Neuronal stem cell (in vitro differentiated cells): ENCODE results near the gene CFAP61.
A peak's percentile ranks its signal among the peaks of the same experiment; 100 is the strongest.

ENCODE experiments used
- DNase-seq: peaks from one replicate; pipeline ENCODE4 v3.0.0-alpha.2; 2013; ENCODE audit warnings: low spot score
- H2AFZ ChIP-seq: one replicate; pipeline ENCODE4 v1.6.1; 2013; ENCODE audit warnings: mild to moderate bottlenecking, low read length, inconsistent platforms
- H2AK5ac ChIP-seq: 2 replicates; pipeline ENCODE4 v1.6.1; 2013; ENCODE audit warnings: low read depth, mild to moderate bottlenecking, inconsistent platforms, low read length, moderate library complexity, mixed read lengths
- H2BK120ac ChIP-seq: 2 replicates; pipeline ENCODE4 v1.6.1; 2013; ENCODE audit warnings: low read depth, mild to moderate bottlenecking, inconsistent platforms, low read length, moderate library complexity, mixed read lengths
- H2BK12ac ChIP-seq: one replicate; pipeline ENCODE4 v1.6.1; 2013; ENCODE audit warnings: low read length, inconsistent platforms
- H2BK15ac ChIP-seq: 2 replicates; pipeline ENCODE4 v1.6.1; 2013; ENCODE audit warnings: mild to moderate bottlenecking, low read length, inconsistent platforms, mixed read lengths
- H2BK5ac ChIP-seq: one replicate; pipeline ENCODE4 v1.6.1; 2013; ENCODE audit warnings: inconsistent platforms, mild to moderate bottlenecking, low read length, moderate library complexity
- H3K14ac ChIP-seq: one replicate; pipeline ENCODE4 v1.6.1; 2013; ENCODE audit warnings: low read length, inconsistent platforms
- H3K18ac ChIP-seq: 2 replicates; pipeline ENCODE4 v1.6.1; 2013; ENCODE audit warnings: low read length, inconsistent platforms
- H3K23ac ChIP-seq: 2 replicates; pipeline ENCODE4 v1.6.1; 2013; ENCODE audit warnings: low read depth, mild to moderate bottlenecking, mixed read lengths, low read length, inconsistent platforms; ENCODE audit not compliant: poor library complexity
- H3K27ac ChIP-seq: replicated peaks from 3 replicates; pipeline ENCODE4 v1.5.1; 2013; ENCODE audit warnings: low read length, inconsistent platforms
- H3K27me3 ChIP-seq, 3 experiments: 2 replicates each; pipeline ENCODE4 v1.6.1; 2013; ENCODE audit warnings: low read length in 3 of 3, mild to moderate bottlenecking in 2 of 3, inconsistent platforms in 1 of 3, low read depth in 1 of 3, mixed read lengths in 1 of 3, moderate library complexity in 1 of 3; ENCODE audit not compliant: control insufficient read depth in 3 of 3, insufficient read depth in 3 of 3
- H3K36me3 ChIP-seq, 2 donors: replicated peaks in 1 of 2; 2 replicates each; pipeline ENCODE4 v1.6.1; 2013; ENCODE audit warnings: low read length in 2 of 2; ENCODE audit not compliant: control insufficient read depth in 2 of 2, insufficient read depth in 2 of 2
- H3K4ac ChIP-seq: 2 replicates; pipeline ENCODE4 v1.6.1; 2013; ENCODE audit warnings: inconsistent platforms, mild to moderate bottlenecking, low read length, moderate library complexity
- H3K4me1 ChIP-seq, 2 donors: 1 replicate in 1 of 2; 2 replicates in 1 of 2; pipeline ENCODE4 v1.6.1; 2013; ENCODE audit warnings: low read length in 2 of 2, low read depth in 1 of 2; ENCODE audit not compliant: control insufficient read depth in 2 of 2, insufficient read depth in 1 of 2
- H3K4me2 ChIP-seq: one replicate; pipeline ENCODE4 v1.6.1; 2013; ENCODE audit warnings: mild to moderate bottlenecking, low read length, inconsistent platforms; ENCODE audit not compliant: insufficient read depth, poor library complexity, severe bottlenecking
- H3K4me3 ChIP-seq, 2 donors: 2 replicates each; pipeline ENCODE4 v1.5.1; 2013; ENCODE audit warnings: low read length in 2 of 2, mild to moderate bottlenecking in 2 of 2, inconsistent platforms in 1 of 2, moderate library complexity in 1 of 2
- H3K79me1 ChIP-seq: one replicate; pipeline ENCODE4 v1.6.1; 2013; ENCODE audit warnings: low read depth, mild to moderate bottlenecking, inconsistent platforms, low read length, moderate library complexity
- H3K9ac ChIP-seq: one replicate; pipeline ENCODE4 v1.6.1; 2013; ENCODE audit warnings: mild to moderate bottlenecking, low read depth, low read length, inconsistent platforms; ENCODE audit not compliant: poor library complexity
- H3K9me3 ChIP-seq, 2 donors: replicated peaks in 1 of 2; 2 replicates each; pipeline versions ENCODE3 to v1.6.1; 2013; ENCODE audit warnings: low read length in 2 of 2, mild to moderate bottlenecking in 2 of 2, inconsistent platforms in 1 of 2, low read depth in 1 of 2, mixed read lengths in 1 of 2, moderate library complexity in 1 of 2; ENCODE audit not compliant: control insufficient read depth in 2 of 2, insufficient read depth in 1 of 2
- H4K8ac ChIP-seq: one replicate; pipeline ENCODE4 v1.6.1; 2013; ENCODE audit warnings: low read depth, mild to moderate bottlenecking, inconsistent platforms, low read length, moderate library complexity
- H4K91ac ChIP-seq: one replicate; pipeline ENCODE4 v1.6.1; 2013; ENCODE audit warnings: low read length, low read depth, mild to moderate bottlenecking, inconsistent platforms; ENCODE audit not compliant: poor library complexity
- WGBS, 2 donors: extraction: QIAGEN DNeasy Blood & Tissue Kit; methylation state at CpG; one replicate each; pipeline ENCODE4 v1.1.7; 2013; ENCODE audit warnings: missing lambda C conversion rate in 2 of 2, mixed read lengths in 1 of 2; ENCODE audit not compliant: insufficient read length in 2 of 2, insufficient replicate concordance in 1 of 2; ENCODE audit errors: extremely low coverage in 2 of 2; 5-methylcytosine and 5-hydroxymethylcytosine counted together

CFAP61 gene

DNA sequence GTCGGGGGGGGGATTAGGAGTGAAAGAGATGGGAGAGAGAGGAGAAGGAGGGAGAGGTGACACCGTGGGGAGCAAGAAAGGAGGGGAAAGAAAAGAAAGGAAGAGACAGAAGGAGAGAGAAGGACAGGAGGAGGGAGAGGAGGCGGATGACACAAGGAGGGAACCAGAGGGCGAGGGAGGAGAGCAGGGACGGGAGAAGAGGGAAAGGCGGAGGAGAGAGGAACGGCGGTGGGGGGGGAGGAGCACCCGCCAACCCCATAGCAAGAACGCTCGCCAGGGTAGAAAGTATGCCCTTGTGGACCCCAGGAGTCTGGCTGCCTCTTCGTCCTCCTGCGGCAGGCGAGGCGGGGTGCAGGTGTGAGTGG lies 311.1 kb downstream of the CFAP61 start:
- no peak overlapping the region for H4K91ac ChIP-seq
- H3K27me3 ChIP-seq: peaks cover 27 to 81% (median 74%) of the 10 kb centered on the region in 3 experiments
- no peak overlapping the region for H2BK5ac ChIP-seq
- no peaks in the 10 kb centered on the region for H3K36me3 ChIP-seq
- H3K27ac ChIP-seq: no peak overlapping the region
- no peak overlapping the region for H2BK15ac ChIP-seq
- WGBS, 2 donors: no CpG with 5 or more reads among the region's 15 CpGs
- no peak overlapping the region for H2AK5ac ChIP-seq
- no peak overlapping the region for H3K9ac ChIP-seq
- H3K4ac ChIP-seq: no peak overlapping the region
- peaks cover 11 to 25% of the 10 kb centered on the region in 2 donors for H3K4me1 ChIP-seq
- no peak overlapping the region for H4K8ac ChIP-seq
- H3K18ac ChIP-seq: peak overlapping the region; percentile 42
- no peak overlapping the region for H3K4me3 ChIP-seq
- DNase-seq: no peak
- no peak overlapping the region for H3K14ac ChIP-seq
- H2BK12ac ChIP-seq: no peak overlapping the region
- no peak overlapping the region for H2BK120ac ChIP-seq
- peak overlapping the region; percentile 32 for H3K4me2 ChIP-seq
- no peaks in the 10 kb centered on the region for H3K79me1 ChIP-seq
- H3K23ac ChIP-seq: peak overlapping the region; percentile 76
- no peaks in the 10 kb centered on the region for H3K9me3 ChIP-seq
- H2AFZ ChIP-seq: peak overlapping the region; percentile 83

DNA sequence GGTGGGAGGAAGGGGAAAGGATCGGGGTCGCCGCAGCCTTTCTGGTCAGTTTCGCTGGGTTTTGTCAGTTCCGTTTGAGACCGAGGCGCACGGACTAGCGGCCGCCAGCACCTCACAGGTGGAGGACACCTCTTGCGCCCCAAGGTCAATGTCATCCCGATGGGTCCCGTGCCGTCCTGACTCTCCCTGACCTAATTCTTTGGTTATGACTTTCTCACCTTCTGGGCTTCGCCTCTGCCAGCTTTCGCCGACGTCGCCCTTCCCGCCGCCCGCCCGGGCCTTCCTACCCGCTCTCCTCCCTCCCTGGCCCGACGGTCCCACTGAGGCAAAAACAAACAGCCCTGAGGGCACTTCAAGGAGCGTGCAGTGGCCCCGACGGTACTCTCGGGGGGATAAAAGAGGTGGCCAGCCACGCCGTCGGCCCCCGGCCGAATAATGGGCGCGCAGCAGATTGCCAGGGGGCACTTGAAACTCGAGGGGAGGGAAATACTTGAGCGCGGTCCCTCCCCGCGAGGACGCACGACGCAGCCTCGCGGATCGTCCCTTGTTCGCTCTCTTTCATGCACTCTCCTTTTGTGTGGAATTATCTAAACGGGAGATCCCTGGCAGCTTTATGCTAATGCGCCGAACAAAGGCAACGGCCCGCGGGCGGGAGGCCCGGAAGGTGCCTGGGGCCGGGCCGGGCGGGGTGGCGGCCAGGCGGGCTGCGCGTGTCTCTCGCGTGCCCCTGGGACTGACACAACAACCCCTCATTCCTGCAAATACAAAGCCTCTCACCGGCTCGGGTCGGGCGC lies 311.7 kb downstream of the CFAP61 start:
- peak; percentile 58 for DNase-seq
- Histone ChIP-seq H3K23ac (peak overlapping the region; percentile 53), H3K9me3 (no peaks in the 10 kb centered on the region), H3K27me3 (peaks cover 32 to 81% (median 80%) of the 10 kb centered on the region in 3 experiments), H3K4me3 (no peak overlapping the region), H3K79me1 (no peaks in the 10 kb centered on the region), H3K14ac (no peak overlapping the region), H3K4ac (no peak overlapping the region), H4K8ac (no peak overlapping the region), H2BK15ac (peak overlapping the region; percentile 45), H2BK12ac (no peak overlapping the region), H2BK5ac (no peak overlapping the region), H2AK5ac (no peak overlapping the region), H3K4me1 (peaks cover 11 to 27% of the 10 kb centered on the region in 2 donors), H4K91ac (no peak overlapping the region), H2BK120ac (no peak overlapping the region), H2AFZ (peak overlapping the region; percentile 83), H3K27ac (no peak overlapping the region), H3K4me2 (peak overlapping the region; percentile 44), H3K9ac (no peak overlapping the region), H3K36me3 (no peaks in the 10 kb centered on the region), H3K18ac (peak overlapping the region; percentile 52)
- WGBS, 2 donors: no CpG with 5 or more reads among the region's 70 CpGs

- Histone ChIP-seq H3K9me3 (no peaks in the 10 kb centered on the region), H3K18ac (peak overlapping the region; percentile 59), H3K79me1 (no peaks in the 10 kb centered on the region), H3K27ac (no peak overlapping the region), H3K14ac (no peak overlapping the region), H4K8ac (no peak overlapping the region), H3K23ac (peak overlapping the region; percentile 53), H3K9ac (no peak overlapping the region), H3K36me3 (no peaks in the 10 kb centered on the region), H2BK12ac (no peak overlapping the region), H3K4me2 (peak overlapping the region; percentile 23), H3K4ac (no peak overlapping the region), H3K27me3 (peaks cover 40 to 87% (median 84%) of the 10 kb centered on the region in 3 experiments), H2BK15ac (peak overlapping the region; percentile 45), H3K4me1 (peaks cover 11 to 33% of the 10 kb centered on the region in 2 donors), H2BK120ac (no peak overlapping the region), H2AK5ac (peak overlapping the region; percentile 61), H2AFZ (peak overlapping the region; percentile 83), H2BK5ac (no peak overlapping the region), H3K4me3 (no peak overlapping the region), H4K91ac (no peak overlapping the region)
- no peak for DNase-seq
- no CpG with 5 or more reads among the region's 70 CpGs for WGBS, 2 donors
These were observed 312.5 kb downstream of the CFAP61 start for GRCh38 chr20:20364593-20365479.
